Measurements from ENCODE around the gene MACROH2A2.
"Not testable (repeated sequence)": the region's sequence is repeated elsewhere in the genome, so short reads cannot be mapped to it uniquely, and the experiment has no call there.

MACROH2A2 gene

DNA sequence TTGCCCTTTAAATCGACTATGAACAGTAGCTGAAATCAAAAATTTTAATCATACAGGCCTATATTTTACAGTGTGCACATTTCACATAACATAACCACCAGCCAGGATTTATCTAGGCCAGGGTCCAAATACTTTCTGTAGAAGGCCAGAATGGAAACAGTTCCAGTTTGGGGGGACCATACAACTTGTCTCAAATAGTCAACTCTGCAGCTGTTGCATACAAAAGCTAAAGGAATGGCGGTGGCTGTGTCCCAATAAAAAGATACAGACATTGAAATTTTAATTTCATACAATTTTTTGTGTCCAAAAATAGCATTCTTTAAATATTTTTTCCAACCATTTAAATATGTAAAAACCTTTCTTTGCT is 94.6 kb downstream of the MACROH2A2 start:
- DNase-seq (ENCODE audit: low read depth in 3 of 3, low spot score in 1 of 3): no peak

DNA sequence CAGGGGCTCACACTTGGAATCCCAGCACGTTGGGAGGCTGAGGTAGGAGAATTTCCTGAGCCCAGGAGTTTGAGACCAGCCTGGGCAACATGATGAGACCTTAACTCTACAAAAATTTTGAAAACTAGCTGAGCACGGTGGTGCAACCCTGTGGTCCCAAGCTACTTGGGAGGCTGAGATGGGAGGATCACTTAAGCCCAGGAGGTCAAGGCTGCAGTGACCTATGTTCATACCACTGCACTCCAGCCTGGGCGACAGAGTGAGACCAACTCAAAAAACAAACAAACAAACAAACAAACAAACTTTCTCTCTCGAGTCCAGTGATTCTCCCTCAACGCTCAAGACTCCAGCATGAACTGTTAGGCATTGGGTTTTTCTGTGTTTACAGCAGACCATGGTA is 95.9 kb downstream of the MACROH2A2 start:
- DNase-seq (ENCODE audit: low read depth in 3 of 3, low spot score in 1 of 3): no peak

DNA sequence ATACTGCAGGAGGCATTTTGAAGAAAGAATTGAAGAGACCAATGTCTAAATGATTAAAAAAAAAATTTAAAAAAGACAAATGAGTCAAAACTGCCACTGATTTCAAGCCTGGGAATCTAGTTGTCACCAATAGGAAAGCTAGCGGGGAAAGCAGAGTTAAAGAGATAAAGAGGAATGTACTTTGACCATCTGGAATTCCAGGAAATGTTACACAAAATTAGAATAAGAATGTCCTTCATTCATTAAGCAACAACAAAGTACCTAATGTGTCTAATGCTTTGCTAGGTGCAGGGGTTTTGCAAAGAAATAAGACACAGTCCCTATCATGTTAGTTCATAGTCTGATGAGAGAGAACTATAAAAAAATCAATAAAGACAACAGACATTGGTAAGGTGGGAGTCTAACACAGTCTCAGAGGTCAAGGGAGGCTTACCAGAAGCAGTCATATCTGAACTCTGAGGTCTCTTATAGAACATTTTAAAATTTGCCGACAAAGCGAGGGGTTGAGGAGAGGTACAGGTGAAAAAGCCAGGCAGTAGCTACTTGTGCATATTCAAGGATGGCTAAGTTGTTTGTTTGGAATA is 102.7 kb downstream of the MACROH2A2 start:
- DNase-seq (ENCODE audit: low read depth in 3 of 3, low spot score in 1 of 3): no peak

DNA sequence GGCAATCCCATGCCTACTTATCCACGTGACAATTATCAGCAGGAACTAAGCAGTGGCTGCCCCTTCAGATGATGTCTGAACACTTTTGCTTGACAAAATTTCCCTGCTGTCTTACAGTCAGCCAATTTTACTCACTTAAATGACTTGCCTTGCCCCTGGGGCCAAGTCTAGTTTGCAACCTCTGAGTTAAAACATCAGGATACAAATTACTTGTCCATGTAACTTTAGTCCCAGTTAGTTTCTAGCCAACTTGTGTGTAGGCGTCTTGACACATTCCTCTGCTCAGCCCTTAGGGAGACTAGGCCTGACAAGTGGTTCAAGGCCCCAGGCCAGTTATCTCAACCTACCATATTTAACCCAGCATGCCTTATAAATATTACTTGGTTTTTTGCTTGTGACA is 105.5 kb downstream of the MACROH2A2 start:
- no peak for DNase-seq (ENCODE audit: low read depth in 3 of 3, low spot score in 1 of 3)

DNA sequence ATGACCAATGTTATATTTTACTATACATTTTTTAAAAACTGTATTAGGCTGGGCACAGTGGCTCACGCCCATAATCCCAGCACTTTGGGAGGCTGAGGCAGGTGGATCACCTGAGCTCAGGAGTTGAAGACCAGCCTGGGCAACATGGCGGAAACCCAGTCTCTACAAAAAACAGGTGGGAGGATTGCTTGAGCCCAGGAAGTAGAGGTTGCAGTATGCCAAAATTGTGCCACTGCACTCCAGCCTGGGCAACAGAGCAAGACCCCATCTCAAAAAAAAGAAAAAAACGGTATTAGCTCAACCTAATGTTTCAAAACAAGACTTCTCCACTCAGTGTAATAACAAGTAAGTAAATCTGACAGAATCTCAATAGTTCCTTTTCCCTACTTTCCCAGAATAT is 106.7 kb downstream of the MACROH2A2 start:
- DNase-seq (ENCODE audit: low read depth in 3 of 3, low spot score in 1 of 3): not testable (repeated sequence)

DNA sequence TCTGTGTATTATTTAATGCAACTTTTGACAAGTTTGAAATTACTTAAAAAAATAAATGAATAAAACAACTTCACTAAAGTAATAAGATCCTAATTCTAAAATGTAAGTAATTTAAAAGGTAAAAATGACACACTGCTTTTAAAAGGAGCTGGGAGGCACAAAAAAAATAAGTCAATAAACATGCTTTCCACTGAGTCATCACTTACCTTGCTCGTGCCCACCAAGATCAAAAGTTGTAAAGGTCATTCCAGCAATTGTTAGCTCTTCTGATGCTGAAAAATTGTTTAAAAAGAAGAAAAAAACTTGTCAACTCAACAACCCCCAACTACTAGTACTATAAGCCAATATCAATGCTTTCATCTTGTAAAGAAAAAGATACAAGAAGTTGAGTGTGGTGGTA is 108.2 kb downstream of the MACROH2A2 start:
- DNase-seq (ENCODE audit: low read depth in 3 of 3, low spot score in 1 of 3): no peak

All from stimulated activated CD4-positive, alpha-beta T cell treated with anti-CD3 and anti-CD28 coated beads, TNF-alpha, amount 100 ng/mL, for 1 hour (primary cell).